ENCODE results near the gene LHFPL6. TPM values are rescaled to one million over a fixed set of nuclear protein-coding genes. Genes with fewer than 3 reads are reported as not detected.

Gene LHFPL6
- polyA plus RNA-seq, 12 donors, result 52.9 to 88.6 (median 62.4) TPM; not detected in 1

- no peak for DNase-seq
These were observed 128.4 kb downstream of the LHFPL6 start for GRCh38 chr13:39474600-39474999.

- no peak for DNase-seq
These were observed 133.3 kb downstream of the LHFPL6 start for GRCh38 chr13:39469676-39470075.

GRCh38 chr13:39468306-39468705, 134.7 kb downstream of the LHFPL6 start:
- DNase-seq, result no peak

GRCh38 chr13:39463611-39464010, 139.4 kb downstream of the LHFPL6 start:
- DNase-seq, result no peak

GRCh38 chr13:39462906-39463305, 140.1 kb downstream of the LHFPL6 start:
- DNase-seq, result no peak

- DNase-seq, result no peak
These were observed 140.6 kb downstream of the LHFPL6 start for GRCh38 chr13:39462428-39462827.

- DNase-seq, result no peak
These were observed 141.2 kb downstream of the LHFPL6 start for GRCh38 chr13:39461685-39462266.

- DNase-seq, result no peak
These were observed 145.7 kb downstream of the LHFPL6 start for GRCh38 chr13:39457274-39457673.

GRCh38 chr13:39455521-39456175, 147.3 kb downstream of the LHFPL6 start:
- DNase-seq, result peak; percentile 50

- DNase-seq, result no peak
These were observed 150.2 kb downstream of the LHFPL6 start for GRCh38 chr13:39452834-39453233.

- peak; percentile 20 for DNase-seq
These were observed 150.6 kb downstream of the LHFPL6 start for GRCh38 chr13:39452417-39452816.

GRCh38 chr13:39451860-39452301, 151.1 kb downstream of the LHFPL6 start:
- DNase-seq, result peak; percentile 78

- peak; percentile 34 for DNase-seq
These were observed 151.7 kb downstream of the LHFPL6 start for GRCh38 chr13:39451301-39451700.

- no peak for DNase-seq
These were observed 152.8 kb downstream of the LHFPL6 start for GRCh38 chr13:39450176-39450575.

GRCh38 chr13:39448834-39449233, 154.2 kb downstream of the LHFPL6 start:
- DNase-seq, result peak; percentile 80

GRCh38 chr13:39446865-39447264, 156.1 kb downstream of the LHFPL6 start:
- no peak for DNase-seq

- no peak for DNase-seq
These were observed 158.1 kb downstream of the LHFPL6 start for GRCh38 chr13:39444866-39445265.

GRCh38 chr13:39433651-39434050, 169.3 kb downstream of the LHFPL6 start:
- DNase-seq, result no peak

GRCh38 chr13:39432196-39432595, 170.8 kb downstream of the LHFPL6 start:
- DNase-seq, result no peak

GRCh38 chr13:39422845-39423565, 180.0 kb downstream of the LHFPL6 start:
- no peak for DNase-seq

GRCh38 chr13:39419876-39420275, 183.1 kb downstream of the LHFPL6 start:
- DNase-seq, result no peak

- no peak for DNase-seq
These were observed 183.9 kb downstream of the LHFPL6 start for GRCh38 chr13:39419068-39419467.

- no peak for DNase-seq
These were observed 184.6 kb downstream of the LHFPL6 start for GRCh38 chr13:39418424-39418823.
